Brain pericyte (primary cell): ENCODE data around the gene TMEM47.
A peak's percentile ranks its signal among the peaks of the same experiment; 100 is the strongest.

Experiments used
- DNase-seq: peaks from one replicate; pipeline ENCODE4 v3.0.0-alpha.2; 2012; ENCODE audit warnings: low read depth, low spot score

The TMEM47 gene

GRCh38 chrX:34656842-34657725 is at the start of gene TMEM47:
Gene TMEM47, minus strand, starts transcription at chrX:34657285. Its CDS starts 256 bp downstream, at chrX:34657029.
- DNase-seq, result no peak

GRCh38 chrX:34687095-34687494 is 30.0 kb upstream of the TMEM47 start:
- DNase-seq, result no peak

GRCh38 chrX:34659575-34659974 is 2.5 kb upstream of the TMEM47 start:
- DNase-seq, result no peak

GRCh38 chrX:34658326-34658725 is 1.2 kb upstream of the TMEM47 start:
- no peak for DNase-seq

GRCh38 chrX:34657726-34658070 is 613 bp upstream of the TMEM47 start:
- DNase-seq, result no peak

- DNase-seq, result no peak
These were observed 631 bp downstream of the TMEM47 start for GRCh38 chrX:34656467-34656841.

- no peak for DNase-seq
These were observed 1.3 kb downstream of the TMEM47 start for GRCh38 chrX:34655501-34656455.

- DNase-seq, result no peak
These were observed 2.2 kb downstream of the TMEM47 start for GRCh38 chrX:34654696-34655490.

- DNase-seq, result no peak
These were observed 3.3 kb downstream of the TMEM47 start for GRCh38 chrX:34653811-34654210.

GRCh38 chrX:34642849-34643248 is 14.2 kb downstream of the TMEM47 start:
- DNase-seq, result no peak

GRCh38 chrX:34638116-34638515 is 19.0 kb downstream of the TMEM47 start:
- DNase-seq, result no peak

- DNase-seq, result no peak
These were observed 22.7 kb downstream of the TMEM47 start for GRCh38 chrX:34634349-34634748.

GRCh38 chrX:34632384-34632783 is 24.7 kb downstream of the TMEM47 start:
- DNase-seq, result peak; percentile 62

GRCh38 chrX:34631479-34632220 is 25.4 kb downstream of the TMEM47 start:
- peak; percentile 45 for DNase-seq

- no peak for DNase-seq
These were observed 27.5 kb downstream of the TMEM47 start for GRCh38 chrX:34629572-34629971.

GRCh38 chrX:34624416-34624815 is 32.7 kb downstream of the TMEM47 start:
- DNase-seq, result no peak

- no peak for DNase-seq
These were observed 37.2 kb downstream of the TMEM47 start for GRCh38 chrX:34619920-34620319.

- DNase-seq, result no peak
These were observed 45.0 kb downstream of the TMEM47 start for GRCh38 chrX:34612036-34612435.

GRCh38 chrX:34598362-34598761 is 58.7 kb downstream of the TMEM47 start:
- no peak for DNase-seq

- no peak for DNase-seq
These were observed 70.1 kb downstream of the TMEM47 start for GRCh38 chrX:34586936-34587335.

GRCh38 chrX:34586346-34586911 is 70.7 kb downstream of the TMEM47 start:
- DNase-seq, result no peak
